HepG2 (cell line): ENCODE results near the gene WDR31. TPM values are rescaled to one million over a fixed set of nuclear protein-coding genes. Genes with fewer than 3 reads are reported as not detected.

Experiments used
- ATAC-seq: fragments of 200-7000 bp; cut with Tn5 transposase; 3 replicates; pipeline ENCODE4 v1.9.1; 2020; ENCODE audit warnings: mild to moderate bottlenecking, moderate library complexity
- BruUV-seq: library from RNA; stranded (reverse); fragments of 400-500 nt; replicated peaks from 2 replicates; lab custom pipeline; 2021; lab: Mats Ljungman, UMichigan
- CTCF ChIA-PET: fragments of 300-600 bp; formaldehyde crosslinking; extraction: SDS; loops from one replicate; lab custom pipeline; 2021; ENCODE audit warnings: low total read pairs, inconsistent platforms, low intra/inter-chr PET ratio; lab: Yijun Ruan, JAX
- POLR2A ChIA-PET: fragments of 350-600 bp; sonication (Branson Sonifier 250); formaldehyde crosslinking; loops from one replicate; lab custom pipeline; 2020; ENCODE audit warnings: antibody characterized with exemption, inconsistent platforms; lab: Yijun Ruan, JAX
- DNase-seq: peaks from one replicate; pipeline ENCODE4 v3.0.0-alpha.2; 2015; ENCODE audit warnings: low spot score
- FAIRE-seq: peaks from 3 replicates; lab custom pipeline; 2011; peaks lifted over from hg19 to GRCh38; lab: Jason Lieb, UNC
- H2AFZ ChIP-seq: one replicate; pipeline ENCODE4 v1.6.1; 2011; ENCODE audit warnings: low read length, inconsistent platforms
- H3K27ac ChIP-seq: fragments of 300-600 bp; 3 replicates; pipeline ENCODE4 v1.8.0; 2011; ENCODE audit warnings: mixed run types, mild to moderate bottlenecking, mixed read lengths, low read length, inconsistent platforms; ENCODE audit not compliant: insufficient read depth; ENCODE audit errors: extremely low read length
- H3K27me3 ChIP-seq, 2 experiments: fragments of 200-600 bp in 1 of 2; 2 replicates in 1 of 2; 3 replicates in 1 of 2; pipeline versions ENCODE4 v1.6.0 to v1.8.0; 2011; ENCODE audit warnings: low read length in 2 of 2, mild to moderate bottlenecking in 2 of 2, moderate library complexity in 2 of 2, inconsistent platforms in 1 of 2; ENCODE audit not compliant: insufficient read depth in 2 of 2, control insufficient read depth in 1 of 2
- H3K36me3 ChIP-seq, 2 experiments: fragments of 200-600 bp in 1 of 2; replicated peaks in 1 of 2; 2 replicates in 1 of 2; 3 replicates in 1 of 2; pipeline versions ENCODE4 v1.5.1 to v1.8.0; 2011; ENCODE audit warnings: low read length in 2 of 2, inconsistent platforms in 1 of 2; ENCODE audit not compliant: insufficient read depth in 2 of 2, control insufficient read depth in 1 of 2
- H3K4me1 ChIP-seq: 2 replicates; pipeline ENCODE4 v1.5.1; 2012; ENCODE audit warnings: low read length, inconsistent platforms; ENCODE audit not compliant: insufficient read depth
- H3K4me2 ChIP-seq: 2 replicates; pipeline ENCODE4 v1.6.0; 2011; ENCODE audit warnings: low read depth, low read length, inconsistent platforms
- H3K4me3 ChIP-seq, 3 experiments: fragments of 200-600 bp in 1 of 3; sonication (generic), shearing (Covaris generic) in 1 of 3; replicated peaks in 1 of 3; 2 replicates each; pipeline ENCODE4 v1.5.1; 2011 to 2016; ENCODE audit warnings: low read length in 3 of 3, inconsistent platforms in 2 of 3, low read depth in 2 of 3, mild to moderate bottlenecking in 2 of 3, control low read depth in 1 of 3, mixed read lengths in 1 of 3; ENCODE audit not compliant: insufficient read depth in 1 of 3
- H3K79me2 ChIP-seq: one replicate; pipeline ENCODE4 v1.6.1; 2011; ENCODE audit warnings: low read length, inconsistent platforms; ENCODE audit not compliant: insufficient read depth
- H3K9ac ChIP-seq: 2 replicates; pipeline ENCODE4 v1.6.0; 2011; ENCODE audit warnings: mild to moderate bottlenecking, low read depth, low read length, inconsistent platforms; ENCODE audit not compliant: insufficient read depth
- H3K9me3 ChIP-seq: 2 replicates; pipeline ENCODE4 v1.5.1; 2012; ENCODE audit warnings: mild to moderate bottlenecking, low read length
- H4K20me1 ChIP-seq: 2 replicates; pipeline ENCODE4 v1.6.0; 2011; ENCODE audit warnings: inconsistent platforms, mild to moderate bottlenecking, low read length, moderate library complexity; ENCODE audit not compliant: insufficient read depth
- AHR ChIP-seq: IDR thresholded peaks from 2 replicates; pipeline ENCODE4 v1.6.1; 2018; ENCODE audit warnings: missing genetic modification reagents, missing compliant biosample characterization
- ERF ChIP-seq: IDR thresholded peaks from 2 replicates; pipeline ENCODE4 v1.6.1; 2018; ENCODE audit warnings: missing biosample characterization, missing genetic modification reagents
- FOXO1 ChIP-seq: sonication (generic); formaldehyde crosslinking; IDR thresholded peaks from 2 replicates; pipeline ENCODE4 v1.4.0; 2020; ENCODE audit warnings: missing genetic modification reagents
- MYPOP ChIP-seq: sonication (generic); formaldehyde crosslinking; IDR thresholded peaks from 2 replicates; pipeline ENCODE4 v1.8.1; 2023; ENCODE audit warnings: mild to moderate bottlenecking, moderate library complexity, missing genetic modification reagents
- PRPF4 ChIP-seq: fragments of 200-400 bp; formaldehyde crosslinking; IDR thresholded peaks from 2 replicates; pipeline ENCODE4 v1.6.1; 2016; ENCODE audit warnings: low read length, low read depth; ENCODE audit not compliant: poor library complexity, severe bottlenecking
- ZMYM4 ChIP-seq: sonication (generic); formaldehyde crosslinking; IDR thresholded peaks from 2 replicates; pipeline ENCODE4 v1.8.1; 2023; ENCODE audit warnings: mild to moderate bottlenecking, missing genetic modification reagents
- ZNF20 ChIP-seq: sonication (generic); formaldehyde crosslinking; IDR thresholded peaks from 2 replicates; pipeline ENCODE4 v1.4.0; 2020; ENCODE audit warnings: mild to moderate bottlenecking, moderate library complexity, missing genetic modification reagents
- ZNF264 ChIP-seq: sonication (generic); formaldehyde crosslinking; IDR thresholded peaks from 2 replicates; pipeline ENCODE4 v1.4.0; 2020; ENCODE audit warnings: missing genetic modification reagents
- ZNF597 ChIP-seq: sonication (generic); formaldehyde crosslinking; IDR thresholded peaks from 2 replicates; pipeline ENCODE4 v1.5.0; 2020; ENCODE audit warnings: missing genetic modification reagents
- ZNF704 ChIP-seq: sonication (generic); formaldehyde crosslinking; IDR thresholded peaks from 2 replicates; pipeline ENCODE4 v1.8.1; 2023; ENCODE audit warnings: mild to moderate bottlenecking, inconsistent platforms, moderate library complexity, missing genetic modification reagents, borderline replicate concordance
- WGBS: methylation state at CpG from one replicate; pipeline ENCODE4 v1.1.6; 2017; ENCODE audit warnings: low lambda C conversion rate; 5-methylcytosine and 5-hydroxymethylcytosine counted together
- in situ Hi-C: cut with HindIII; loops from 2 replicates; pipeline ENCODE4 v1.10.0; 2017; ENCODE audit warnings: low pct_unique_long_range_greater_than_20kb; ENCODE audit not compliant: extremely low pct_ligation_motif_present
- intact Hi-C: fragments of 100-400 bp; cut with micrococcal nuclease; formaldehyde crosslinking; loops from one replicate; pipeline ENCODE4 v1.10.0; 2022; ENCODE audit not compliant: unreplicated experiment
- polyA plus RNA-seq, 8 experiments: library from polyadenylated mRNA; depleted of rRNA in 3 of 8; stranded (reverse) in 7 of 8; unstranded in 1 of 8; fragments of >200 nt; fragmentation: Illumina TruSeq in 4 of 8; extraction: Trizol in 4 of 8; gene quantifications; 2 replicates each; pipeline versions ENCODE4 v1.2.1 to v1.2.3, GENCODE V29; 2011 to 2016; ENCODE audit warnings: low read depth in 4 of 8, missing spikeins in 1 of 8, mixed read lengths in 1 of 8; ENCODE audit not compliant: insufficient read depth in 1 of 8
- total RNA-seq, 5 experiments: library from RNA; depleted of rRNA; stranded (reverse); fragments of >200 nt; fragmentation: Illumina TruSeq; extraction: Trizol; gene quantifications; 2 replicates each; pipeline ENCODE4 v1.2.3, GENCODE V29; 2016; ENCODE audit warnings: low read depth in 1 of 5

WDR31 gene
- total and polyA plus RNA-seq, 2 of the 13 experiments (the other 11 are each of a cell fraction or from before 2014, with no cell fraction given): 0.33 to 1.7 TPM

GRCh38 chr9:113328045-113328782, 11.9 kb downstream of the WDR31 start:
- ATAC-seq: no peak
- H3K4me1 ChIP-seq: no peaks in the 10 kb centered on the region
- intact Hi-C loops: no loop called here
- no peaks in the 10 kb centered on the region for H3K9me3 ChIP-seq
- H3K9ac ChIP-seq: no peak overlapping the region
- H3K36me3 ChIP-seq: no peaks in the 10 kb centered on the region
- CTCF ChIA-PET: no interaction called here
- in situ Hi-C loops: no loop called here
- POLR2A ChIA-PET: interaction anchor here (1.3 kb wide), 1 partner anchor 11 kb away, joined by 3 read pairs; no protein-coding TSS in a partner anchor
- TF ChIP-seq ZMYM4 (CRISPR knock-in tag) (no peak), ERF (CRISPR knock-in tag) (no peak), PRPF4 (no peak), MYPOP (no peak), AHR (CRISPR knock-in tag) (no peak)
- no peaks in the 10 kb centered on the region for H3K27me3 ChIP-seq
- DNase-seq: no peak
- H4K20me1 ChIP-seq: no peaks in the 10 kb centered on the region
- no peaks in the 10 kb centered on the region for H3K79me2 ChIP-seq
- 93% methylated on average over 3 of the region's 3 CpGs for WGBS
- no TSS peak for BruUV-seq
- H3K27ac ChIP-seq: no peak overlapping the region
- H3K4me3 ChIP-seq: no peak overlapping the region
- no peak overlapping the region for H3K4me2 ChIP-seq
- no peak for FAIRE-seq
- H2AFZ ChIP-seq: no peak overlapping the region

- CTCF ChIA-PET: no interaction called here
- ATAC-seq: no peak
Observed at GRCh38 chr9:113326230-113326629, 13.8 kb downstream of the WDR31 start.

More at GRCh38 chr9:113326230-113326629, 13.8 kb downstream of the WDR31 start:
- Histone ChIP-seq H3K27ac (no peak overlapping the region), H4K20me1 (no peaks in the 10 kb centered on the region), H3K9ac (no peak overlapping the region), H3K4me2 (no peak overlapping the region), H3K4me3 (no peak overlapping the region), H3K27me3 (no peaks in the 10 kb centered on the region), H3K79me2 (no peaks in the 10 kb centered on the region), H3K36me3 (no peaks in the 10 kb centered on the region), H2AFZ (no peak overlapping the region), H3K9me3 (no peaks in the 10 kb centered on the region), H3K4me1 (no peaks in the 10 kb centered on the region)
- WGBS: 87% methylated on average over 4 of the region's 4 CpGs
- POLR2A ChIA-PET: interaction anchor here (0.9 kb wide), 1 partner anchor 13 kb away, joined by 3 read pairs; the partner anchor contains the start of gene WDR31
- intact Hi-C loops (no loop called here), in situ Hi-C loops (no loop called here)
- no TSS peak for BruUV-seq
- FAIRE-seq: no peak
- no peak for DNase-seq
- TF ChIP-seq ZNF704 (CRISPR knock-in tag) (no peak), ZNF264 (CRISPR knock-in tag) (no peak), ZNF597 (CRISPR knock-in tag) (no peak), FOXO1 (CRISPR knock-in tag) (no peak), ZNF20 (no peak)
